Measurements from ENCODE around the gene PELI1. TPM values are rescaled to one million over a fixed set of nuclear protein-coding genes. Genes with fewer than 3 reads are reported as not detected.

PELI1 gene
- total and polyA plus RNA-seq, 2 donors from 2014 or later, result 4.6 to 36.9 TPM

GRCh38 chr2:64127119-64127518, 17.1 kb downstream of the PELI1 start:
- H3K36me3 ChIP-seq (ENCODE audit: control insufficient read depth in 2 of 3, insufficient read depth in 3 of 3, low read length in 3 of 3), result no peaks in the 10 kb centered on the region
- H3K27ac ChIP-seq (ENCODE audit: low read depth in 2 of 2, low read length in 2 of 2), result no peak overlapping the region
- peaks cover 0 to 10% (median 2%) of the 10 kb centered on the region in 3 donors for H3K4me1 ChIP-seq (ENCODE audit: control insufficient read depth in 2 of 3, insufficient read depth in 2 of 3, low read depth in 1 of 3, low read length in 3 of 3)
- H3K4me3 ChIP-seq (ENCODE audit: low read length in 3 of 3), result no peak overlapping the region
- no peak overlapping the region for H3K9ac ChIP-seq (ENCODE audit: low read length in 3 of 3)
- intact Hi-C loops (cut with DNase I), result no loop called here
- FAIRE-seq, result no peak
- no peak for DNase-seq
- H3K27me3 ChIP-seq (ENCODE audit: control insufficient read depth, insufficient read depth, low read length), result no peaks in the 10 kb centered on the region
- no peak for TF ChIP-seq CTCF (IDR thresholded peaks at IDR 0.05; ENCODE audit: borderline replicate concordance, extremely low read depth, insufficient read depth)
- H3K9me3 ChIP-seq (ENCODE audit: control insufficient read depth in 2 of 3, insufficient read depth in 1 of 3, low read length in 3 of 3), result no peaks in the 10 kb centered on the region

- H3K4me3 ChIP-seq (ENCODE audit: low read length in 3 of 3), result no peak overlapping the region
- FAIRE-seq, result no peak
- peaks cover 0 to 10% (median 2%) of the 10 kb centered on the region in 3 donors for H3K4me1 ChIP-seq (ENCODE audit: control insufficient read depth in 2 of 3, insufficient read depth in 2 of 3, low read depth in 1 of 3, low read length in 3 of 3)
- TF ChIP-seq CTCF (IDR thresholded peaks at IDR 0.05; ENCODE audit: borderline replicate concordance, extremely low read depth, insufficient read depth), result no peak
- H3K27me3 ChIP-seq (ENCODE audit: control insufficient read depth, insufficient read depth, low read length), result no peaks in the 10 kb centered on the region
- no peaks in the 10 kb centered on the region for H3K9me3 ChIP-seq (ENCODE audit: control insufficient read depth in 2 of 3, insufficient read depth in 1 of 3, low read length in 3 of 3)
- H3K27ac ChIP-seq (ENCODE audit: low read depth in 2 of 2, low read length in 2 of 2), result no peak overlapping the region
- intact Hi-C loops (cut with DNase I), result no loop called here
- DNase-seq, result no peak
- H3K36me3 ChIP-seq (ENCODE audit: control insufficient read depth in 2 of 3, insufficient read depth in 3 of 3, low read length in 3 of 3), result no peaks in the 10 kb centered on the region
- H3K9ac ChIP-seq (ENCODE audit: low read length in 3 of 3), result no peak overlapping the region
These were observed 17.6 kb downstream of the PELI1 start for GRCh38 chr2:64126601-64127000.

DNA sequence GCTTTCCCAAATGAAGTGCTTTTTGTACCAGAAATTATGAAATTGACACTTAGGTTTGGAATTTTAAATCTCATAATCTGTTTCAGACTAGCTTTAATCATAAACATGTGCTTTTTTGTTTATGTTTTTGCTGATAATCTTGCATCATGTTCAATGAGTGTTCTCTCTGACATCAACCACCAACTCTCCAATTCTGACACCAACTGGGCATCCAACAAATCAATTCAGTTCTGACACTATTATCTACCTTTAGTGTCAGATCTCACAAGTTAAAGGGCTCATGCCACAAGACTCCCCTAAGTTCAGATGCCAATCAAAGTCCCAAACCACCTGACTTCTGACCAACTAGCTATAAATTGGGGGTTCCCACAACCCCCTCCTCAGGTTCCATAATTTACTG, 19.6 kb downstream of the PELI1 start:
- no peak overlapping the region for H3K9ac ChIP-seq (ENCODE audit: low read length in 3 of 3)
- TF ChIP-seq CTCF (IDR thresholded peaks at IDR 0.05; ENCODE audit: borderline replicate concordance, extremely low read depth, insufficient read depth), result no peak
- DNase-seq (no peak), FAIRE-seq (no peak)
- H3K4me3 ChIP-seq (ENCODE audit: low read length in 3 of 3), result no peak overlapping the region
- intact Hi-C loops (cut with DNase I), result no loop called here
- H3K36me3 ChIP-seq (ENCODE audit: control insufficient read depth in 2 of 3, insufficient read depth in 3 of 3, low read length in 3 of 3), result no peaks in the 10 kb centered on the region
- no peaks in the 10 kb centered on the region for H3K9me3 ChIP-seq (ENCODE audit: control insufficient read depth in 2 of 3, insufficient read depth in 1 of 3, low read length in 3 of 3)
- H3K27ac ChIP-seq (ENCODE audit: low read depth in 2 of 2, low read length in 2 of 2), result no peak overlapping the region
- no peaks in the 10 kb centered on the region for H3K27me3 ChIP-seq (ENCODE audit: control insufficient read depth, insufficient read depth, low read length)
- H3K4me1 ChIP-seq (ENCODE audit: control insufficient read depth in 2 of 3, insufficient read depth in 2 of 3, low read depth in 1 of 3, low read length in 3 of 3), result peaks cover 0 to 10% (median 2%) of the 10 kb centered on the region in 3 donors

GRCh38 chr2:64124168-64124567, 20.1 kb downstream of the PELI1 start:
- FAIRE-seq (no peak), DNase-seq (no peak)
- Histone ChIP-seq H3K9ac (ENCODE audit: low read length in 3 of 3) (no peak overlapping the region), H3K4me1 (ENCODE audit: control insufficient read depth in 2 of 3, insufficient read depth in 2 of 3, low read depth in 1 of 3, low read length in 3 of 3) (peaks cover 2 to 10% (median 2%) of the 10 kb centered on the region in 3 donors), H3K36me3 (ENCODE audit: control insufficient read depth in 2 of 3, insufficient read depth in 3 of 3, low read length in 3 of 3) (no peaks in the 10 kb centered on the region), H3K9me3 (ENCODE audit: control insufficient read depth in 2 of 3, insufficient read depth in 1 of 3, low read length in 3 of 3) (no peaks in the 10 kb centered on the region), H3K27me3 (ENCODE audit: control insufficient read depth, insufficient read depth, low read length) (no peaks in the 10 kb centered on the region), H3K27ac (ENCODE audit: low read depth in 2 of 2, low read length in 2 of 2) (no peak overlapping the region), H3K4me3 (ENCODE audit: low read length in 3 of 3) (no peak overlapping the region)
- intact Hi-C loops (cut with DNase I), result no loop called here
- TF ChIP-seq CTCF (IDR thresholded peaks at IDR 0.05; ENCODE audit: borderline replicate concordance, extremely low read depth, insufficient read depth), result no peak
